GM20000 (cell line): ENCODE data around the gene DTX4.

Experiments used
- DNase-seq: peaks from one replicate; pipeline ENCODE4 v3.0.0; 2012; ENCODE audit warnings: low spot score
- TF ChIP-seq, protein P1 (sequence below): IDR thresholded peaks from 2 replicates; pipeline ENCODE4 v1.5.1; 2012; ENCODE audit warnings: mild to moderate bottlenecking, control low read depth; ENCODE audit errors: extremely low read depth, missing control alignments

DTX4 gene

DNA sequence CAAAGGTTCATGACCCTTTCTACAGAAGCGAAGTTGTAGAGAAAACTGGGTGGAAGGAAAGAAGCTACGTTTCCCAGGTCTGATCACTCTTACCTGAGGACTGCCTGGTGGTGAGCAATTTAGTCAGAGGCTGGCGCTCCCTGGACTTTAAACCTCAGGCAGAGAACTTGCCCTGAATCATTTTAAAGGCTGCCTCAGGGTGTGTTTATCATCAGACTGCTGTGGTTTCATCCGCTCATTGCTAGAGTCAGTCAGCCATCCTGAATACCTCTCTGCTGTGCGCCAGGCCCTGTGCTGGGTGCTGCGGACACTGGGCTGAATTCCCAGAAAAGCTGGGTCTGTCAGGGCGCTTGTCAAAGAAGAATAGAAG is 2.7 kb downstream of the DTX4 start:
- TF ChIP-seq, protein P1, sequence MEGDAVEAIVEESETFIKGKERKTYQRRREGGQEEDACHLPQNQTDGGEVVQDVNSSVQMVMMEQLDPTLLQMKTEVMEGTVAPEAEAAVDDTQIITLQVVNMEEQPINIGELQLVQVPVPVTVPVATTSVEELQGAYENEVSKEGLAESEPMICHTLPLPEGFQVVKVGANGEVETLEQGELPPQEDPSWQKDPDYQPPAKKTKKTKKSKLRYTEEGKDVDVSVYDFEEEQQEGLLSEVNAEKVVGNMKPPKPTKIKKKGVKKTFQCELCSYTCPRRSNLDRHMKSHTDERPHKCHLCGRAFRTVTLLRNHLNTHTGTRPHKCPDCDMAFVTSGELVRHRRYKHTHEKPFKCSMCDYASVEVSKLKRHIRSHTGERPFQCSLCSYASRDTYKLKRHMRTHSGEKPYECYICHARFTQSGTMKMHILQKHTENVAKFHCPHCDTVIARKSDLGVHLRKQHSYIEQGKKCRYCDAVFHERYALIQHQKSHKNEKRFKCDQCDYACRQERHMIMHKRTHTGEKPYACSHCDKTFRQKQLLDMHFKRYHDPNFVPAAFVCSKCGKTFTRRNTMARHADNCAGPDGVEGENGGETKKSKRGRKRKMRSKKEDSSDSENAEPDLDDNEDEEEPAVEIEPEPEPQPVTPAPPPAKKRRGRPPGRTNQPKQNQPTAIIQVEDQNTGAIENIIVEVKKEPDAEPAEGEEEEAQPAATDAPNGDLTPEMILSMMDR, result no peak
- DNase-seq, result no peak

DNA sequence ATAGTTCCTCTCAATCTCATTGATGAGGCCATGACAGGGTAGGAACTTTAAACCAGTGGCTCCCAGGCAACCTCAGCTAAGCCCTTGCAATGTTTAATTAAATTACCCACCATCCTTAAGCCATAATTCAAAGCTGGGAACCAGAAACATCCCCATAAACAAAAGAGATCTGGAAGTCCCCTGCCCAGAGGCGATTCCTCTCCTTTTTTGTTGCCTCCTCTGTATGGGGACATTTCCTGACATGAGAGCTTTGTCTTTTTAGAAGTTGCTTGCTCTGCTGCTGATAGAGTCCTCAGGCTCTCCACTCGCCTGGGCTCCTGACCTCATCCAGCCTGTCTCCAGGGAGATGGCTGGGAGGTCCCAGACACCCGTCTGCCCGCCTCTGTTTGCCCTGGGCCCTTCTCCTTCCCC is 3.2 kb downstream of the DTX4 start:
- TF ChIP-seq, protein P1, result no peak
- DNase-seq, result no peak

- DNase-seq, result no peak
- TF ChIP-seq, protein P1, result no peak
These were observed 4.4 kb downstream of the DTX4 start for GRCh38 chr11:59176330-59176729.

DNA sequence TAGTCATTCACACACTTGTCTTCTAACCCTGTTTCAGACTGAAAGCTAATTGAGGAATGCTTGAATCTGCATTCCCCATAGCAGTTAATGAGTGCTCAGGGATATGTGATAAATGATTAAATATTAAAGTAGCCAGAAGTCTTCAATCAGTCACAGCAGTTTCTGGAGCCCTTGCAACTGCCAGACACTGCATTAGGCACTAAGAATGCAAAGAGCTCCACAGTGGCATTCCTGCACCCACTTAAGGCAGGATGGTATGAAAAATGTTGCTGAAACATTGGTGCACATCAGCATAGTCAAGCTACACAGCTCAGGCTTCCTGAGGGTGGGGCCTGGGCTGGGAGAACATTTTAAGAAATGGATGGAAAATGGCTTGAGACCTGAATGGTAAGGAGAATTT is 6.5 kb downstream of the DTX4 start:
- DNase-seq, result no peak
- TF ChIP-seq, protein P1, result no peak

GRCh38 chr11:59179121-59179520 is 7.2 kb downstream of the DTX4 start:
- no peak for DNase-seq
- TF ChIP-seq, protein P1, result no peak

- no peak for DNase-seq
- TF ChIP-seq, protein P1, result no peak
These were observed 8.3 kb downstream of the DTX4 start for GRCh38 chr11:59180168-59180776.

- TF ChIP-seq, protein P1, result no peak
These were observed 9.0 kb downstream of the DTX4 start for GRCh38 chr11:59180907-59181306.

More at GRCh38 chr11:59180907-59181306, 9.0 kb downstream of the DTX4 start:
- DNase-seq, result no peak
